GM18909 (cell line): Measurements from ENCODE around the gene ERICH6.
A peak's percentile ranks its signal among the peaks of the same experiment; 100 is the strongest.

Experiments used
- ATAC-seq: cut with Tn5 transposase; IDR thresholded peaks from one replicate; pipeline ENCODE4 v1.9.1; 2021; ENCODE audit warnings: mild to moderate bottlenecking; ENCODE audit not compliant: unreplicated experiment, poor library complexity

The ERICH6 gene

GRCh38 chr3:150737874-150738679 lies 34.4 kb upstream of the ERICH6 start:
- peak; percentile 51 for ATAC-seq

GRCh38 chr3:150736903-150737832 lies 33.4 kb upstream of the ERICH6 start:
- no peak for ATAC-seq

- ATAC-seq = no peak
Observed at GRCh38 chr3:150736316-150736719, 32.6 kb upstream of the ERICH6 start.

GRCh38 chr3:150734795-150735119 lies 31.0 kb upstream of the ERICH6 start:
- ATAC-seq = no peak

DNA sequence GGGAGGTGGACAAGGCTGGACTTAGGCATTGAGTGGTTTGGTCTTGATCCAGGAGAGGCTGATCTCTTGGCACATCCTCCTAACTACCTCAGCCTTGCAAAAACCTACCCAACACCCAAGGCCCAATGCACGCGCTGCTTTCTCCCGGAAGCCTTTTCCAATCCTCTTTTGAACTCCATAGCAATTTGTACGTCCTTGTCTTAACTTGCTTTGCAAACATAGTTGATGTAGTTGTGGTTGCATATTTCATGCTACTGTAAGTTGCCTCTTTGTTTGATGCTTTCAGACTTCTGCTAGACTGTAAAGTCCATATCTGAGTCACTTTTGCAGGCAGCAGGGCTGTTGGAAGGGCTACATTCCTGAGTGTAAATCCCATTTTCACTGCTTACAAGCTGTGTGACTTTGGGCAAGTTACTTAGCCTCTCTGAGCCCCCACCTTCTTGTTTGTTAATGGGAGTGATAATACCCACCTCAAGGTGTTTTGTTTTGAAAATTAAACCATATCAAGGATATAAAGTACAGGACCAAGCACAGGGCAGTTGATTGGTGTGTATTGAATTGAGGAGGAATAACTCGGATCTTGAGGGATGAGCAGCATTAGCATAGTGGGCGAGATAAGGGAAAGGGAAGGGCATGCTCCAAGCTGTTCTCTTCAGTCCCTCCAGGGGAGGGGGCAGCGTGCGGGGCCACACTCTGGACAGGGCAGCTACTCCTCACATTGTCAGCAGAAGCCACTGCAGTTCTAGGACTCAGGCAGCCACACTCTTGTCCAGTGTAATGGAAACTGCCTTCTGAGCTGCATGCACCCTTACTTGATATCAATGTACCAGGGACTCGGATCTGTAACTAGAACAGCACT lies 30.4 kb upstream of the ERICH6 start:
- ATAC-seq = no peak

GRCh38 chr3:150733373-150733935 lies 29.7 kb upstream of the ERICH6 start:
- ATAC-seq = no peak

GRCh38 chr3:150729682-150730360 lies 26.1 kb upstream of the ERICH6 start:
- no peak for ATAC-seq

- no peak for ATAC-seq
Observed at GRCh38 chr3:150727653-150728502, 24.2 kb upstream of the ERICH6 start.

- ATAC-seq = no peak
Observed at GRCh38 chr3:150725548-150725947, 21.8 kb upstream of the ERICH6 start.

DNA sequence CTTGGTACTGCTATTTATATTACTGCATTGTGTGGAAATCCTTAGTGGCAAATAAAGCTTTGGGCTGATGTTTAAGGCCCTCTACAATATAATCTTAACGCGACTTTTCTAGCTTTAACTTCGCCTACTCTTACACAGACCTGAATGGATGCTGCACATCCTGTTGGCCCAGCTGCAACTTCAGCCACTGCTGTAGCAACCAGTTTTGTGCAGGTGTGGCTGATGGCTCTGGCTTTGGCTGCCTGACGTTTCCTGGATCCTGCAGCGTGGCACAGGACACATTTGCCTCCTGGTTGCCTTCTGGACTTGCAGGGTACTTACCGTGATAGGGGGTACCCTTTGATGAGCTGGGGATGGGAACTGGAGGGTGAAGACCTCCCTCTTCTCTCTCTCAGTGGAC lies 20.2 kb upstream of the ERICH6 start:
- no peak for ATAC-seq

- ATAC-seq = no peak
Observed at GRCh38 chr3:150722267-150722666, 18.5 kb upstream of the ERICH6 start.

DNA sequence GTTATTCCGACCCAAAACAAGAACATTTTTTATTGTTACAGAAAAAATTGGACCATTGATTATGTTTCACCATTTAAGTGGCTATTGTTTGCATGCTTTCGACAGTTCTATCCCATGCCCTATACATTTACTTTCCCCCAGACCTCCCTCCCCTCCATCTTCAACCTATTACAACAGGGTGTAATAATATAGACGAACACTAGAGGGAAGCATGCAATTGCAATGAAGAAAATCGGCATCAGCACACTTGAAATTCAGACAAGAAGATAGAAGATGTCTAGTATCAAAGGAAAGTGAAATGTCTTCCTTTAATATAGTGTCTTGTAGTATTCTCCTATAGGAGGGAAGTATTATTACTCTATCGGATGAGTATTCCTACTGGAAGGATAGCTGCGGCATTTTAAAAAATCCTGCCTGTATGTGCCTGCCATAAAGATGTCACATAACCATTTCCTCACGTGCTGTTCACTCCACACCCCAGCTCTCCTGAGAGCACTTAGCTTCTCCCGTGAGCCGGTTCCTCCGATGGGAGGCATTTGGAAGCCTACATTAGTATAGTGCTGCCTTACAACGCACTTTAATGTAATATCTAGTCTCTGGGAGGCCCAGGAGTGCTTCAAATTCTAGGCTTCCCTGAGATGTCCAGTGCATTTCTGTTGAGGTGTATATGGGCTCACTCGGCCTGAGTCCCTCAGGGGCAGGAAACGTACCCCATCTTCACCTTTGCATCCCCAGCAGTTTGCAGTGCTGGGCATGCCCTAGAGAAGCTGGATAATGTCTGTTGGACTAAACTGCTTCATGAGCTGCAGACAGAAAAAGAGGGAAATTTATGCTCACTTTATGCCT lies 17.8 kb upstream of the ERICH6 start:
- ATAC-seq = peak; percentile 80

GRCh38 chr3:150720444-150720843 lies 16.7 kb upstream of the ERICH6 start:
- no peak for ATAC-seq

DNA sequence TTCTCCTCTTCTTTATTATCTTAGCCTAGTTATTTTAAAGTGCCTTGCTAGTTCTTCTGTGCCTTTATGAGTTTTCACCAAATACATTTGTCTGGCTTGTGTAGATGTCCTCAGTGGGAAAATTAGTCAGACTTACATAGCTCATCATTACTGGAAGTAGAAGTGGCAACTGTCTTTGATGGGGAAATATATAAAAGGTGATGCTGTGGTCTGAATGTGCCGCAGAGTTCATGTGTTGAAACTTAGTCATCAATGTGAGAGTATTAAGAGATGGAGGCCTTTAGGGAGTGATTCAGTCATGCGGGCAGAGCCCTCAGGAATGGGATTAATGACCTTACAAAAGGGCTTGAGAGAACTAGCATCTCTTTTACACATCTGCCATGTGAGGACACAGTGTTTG lies 6.4 kb upstream of the ERICH6 start:
- ATAC-seq = no peak

DNA sequence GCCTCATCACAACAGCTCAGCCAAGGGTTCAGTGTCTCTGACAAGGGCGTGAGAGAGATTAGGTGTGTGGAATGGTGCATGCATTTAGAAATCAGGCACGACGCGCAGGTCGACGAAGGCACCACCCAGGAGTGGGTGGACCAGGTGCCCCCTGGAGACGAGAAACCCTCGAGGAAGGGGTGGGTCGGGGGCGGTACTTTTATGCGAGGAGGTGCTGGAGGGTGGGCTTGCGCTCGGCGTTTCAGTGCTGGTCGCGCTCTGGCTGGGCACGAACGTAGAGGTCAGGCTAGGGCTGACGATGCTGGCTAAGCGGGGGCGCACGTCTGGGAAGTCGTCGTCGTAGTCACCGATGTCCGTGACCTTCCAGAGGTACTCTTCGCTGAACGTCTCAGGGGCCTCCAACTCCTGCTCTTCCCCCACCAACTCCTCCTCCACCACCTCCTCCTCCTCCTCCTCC lies 393 bp downstream of the ERICH6 start:
- peak; percentile 34 for ATAC-seq

- no peak for ATAC-seq
Observed at GRCh38 chr3:150699068-150699639, 4.6 kb downstream of the ERICH6 start.

GRCh38 chr3:150697646-150698045 lies 6.1 kb downstream of the ERICH6 start:
- no peak for ATAC-seq
